HCT116 (cell line): Measurements from ENCODE around the gene BMP7. TPM values are rescaled to one million over a fixed set of nuclear protein-coding genes. Genes with fewer than 3 reads are reported as not detected.

Experiments used
- ATAC-seq: fragments of 200-7000 bp; cut with Tn5 transposase; 2 replicates; pipeline ENCODE4 v1.9.1; 2020; ENCODE audit warnings: mild to moderate bottlenecking, moderate library complexity
- BruUV-seq: library from RNA; stranded (reverse); fragments of 400-500 nt; replicated peaks from 2 replicates; lab custom pipeline; 2021; lab: Mats Ljungman, UMichigan
- CTCF ChIA-PET: fragments of 300-600 bp; sonication (Branson Sonifier 250); formaldehyde crosslinking; loops from one replicate; lab custom pipeline; 2021; ENCODE audit warnings: antibody characterized with exemption; lab: Charles Lee
- POLR2A ChIA-PET: fragments of 300-600, 350-600 bp; sonication (Branson Sonifier 250); formaldehyde crosslinking; loops from one replicate; lab custom pipeline; 2021; ENCODE audit warnings: antibody characterized with exemption; lab: Charles Lee
- RAD21 ChIA-PET, 2 experiments: fragments of 300-600 bp; sonication (Branson Sonifier 250); formaldehyde crosslinking; loops; one replicate each; lab custom pipeline; 2023; ENCODE audit warnings: low total read pairs in 2 of 2; ENCODE audit not compliant: uncharacterized antibody in 2 of 2, unreplicated experiment in 2 of 2, low non-redundant PET in 1 of 2; lab: Charles Lee
- DNase-seq: peaks from one replicate; pipeline ENCODE4 v3.0.0-alpha.2; 2010; ENCODE audit warnings: low read depth, low spot score
- H2AFZ ChIP-seq: fragments of 200-600 bp; shearing (Covaris generic), sonication (generic); 2 replicates; pipeline ENCODE4 v1.6.1; 2017; ENCODE audit warnings: low read depth, mixed run types, mixed read lengths, antibody characterized with exemption, low read length; ENCODE audit not compliant: poor library complexity, severe bottlenecking
- H3K27ac ChIP-seq: 2 replicates; pipeline ENCODE4 v1.5.1; 2012; ENCODE audit warnings: low read depth, low read length
- H3K27me3 ChIP-seq: fragments of 200-600 bp; sonication (generic); 2 replicates; pipeline ENCODE4 v1.6.1; 2016; ENCODE audit warnings: mixed run types, low read length, mixed read lengths; ENCODE audit not compliant: insufficient read depth
- H3K36me3 ChIP-seq, 2 experiments: fragments of 200-500 bp in 1 of 2; fragments of 200-600 bp in 1 of 2; sonication (Bioruptor generic) in 1 of 2; sonication (generic) in 1 of 2; 2 replicates each; pipeline versions ENCODE4 v1.5.1 to v1.6.1; 2014 to 2016; ENCODE audit warnings: low read length in 2 of 2, inconsistent platforms in 1 of 2, mixed read lengths in 1 of 2, mixed run types in 1 of 2; ENCODE audit not compliant: insufficient read depth in 2 of 2, control insufficient read depth in 1 of 2
- H3K4me1 ChIP-seq, 2 experiments: fragments of 200-600 bp in 1 of 2; sonication (generic) in 1 of 2; 2 replicates each; pipeline versions ENCODE4 v1.5.1 to v1.6.1; 2012 to 2017; ENCODE audit warnings: low read length in 2 of 2, inconsistent platforms in 1 of 2, mild to moderate bottlenecking in 1 of 2, mixed read lengths in 1 of 2, mixed run types in 1 of 2, moderate library complexity in 1 of 2; ENCODE audit not compliant: insufficient read depth in 2 of 2, control insufficient read depth in 1 of 2
- H3K4me2 ChIP-seq: fragments of 200-600 bp; sonication (generic); 2 replicates; pipeline ENCODE4 v1.6.1; 2017; ENCODE audit warnings: mixed run types, low read length, mixed read lengths
- H3K4me3 ChIP-seq, 2 experiments: fragments of 200-600 bp in 1 of 2; sonication (generic) in 1 of 2; replicated peaks in 1 of 2; 2 replicates each; pipeline ENCODE4 v1.5.1; 2011 to 2016; ENCODE audit warnings: low read length in 2 of 2, control low read depth in 1 of 2, low read depth in 1 of 2, mild to moderate bottlenecking in 1 of 2, mixed read lengths in 1 of 2, mixed run types in 1 of 2
- H3K79me2 ChIP-seq: fragments of 200-600 bp; sonication (generic); 2 replicates; pipeline ENCODE4 v1.6.1; 2017; ENCODE audit warnings: mild to moderate bottlenecking, mixed run types, low read length, moderate library complexity, mixed read lengths; ENCODE audit not compliant: insufficient read depth
- H3K9ac ChIP-seq: fragments of 200-600 bp; sonication (generic); 2 replicates; pipeline ENCODE4 v1.6.1; 2016; ENCODE audit warnings: low read length, mixed read lengths
- H3K9me2 ChIP-seq: fragments of 200-600 bp; sonication (generic), shearing (Covaris generic); 2 replicates; pipeline ENCODE4 v1.6.1; 2017; ENCODE audit warnings: mixed run types, mild to moderate bottlenecking, moderate library complexity; ENCODE audit not compliant: insufficient read depth
- H3K9me3 ChIP-seq, 2 experiments: fragments of 200-500 bp in 1 of 2; fragments of 200-600 bp in 1 of 2; sonication (Bioruptor generic) in 1 of 2; sonication (generic) in 1 of 2; 2 replicates each; pipeline ENCODE4 v1.6.1; 2014 to 2017; ENCODE audit warnings: low read length in 2 of 2, mixed read lengths in 2 of 2, inconsistent platforms in 1 of 2, low read depth in 1 of 2, mild to moderate bottlenecking in 1 of 2, mixed run types in 1 of 2, moderate library complexity in 1 of 2; ENCODE audit not compliant: control insufficient read depth in 1 of 2, insufficient read depth in 1 of 2
- H4K20me1 ChIP-seq: fragments of 200-600 bp; sonication (generic), shearing (Covaris generic); 2 replicates; pipeline ENCODE4 v1.6.1; 2017; ENCODE audit warnings: mixed run types, mild to moderate bottlenecking, moderate library complexity; ENCODE audit not compliant: insufficient read depth
- EZH2phosphoT487 ChIP-seq: fragments of 200-600 bp; IDR thresholded peaks from 2 replicates; pipeline ENCODE4 v1.6.1; 2018; ENCODE audit warnings: antibody characterized with exemption, borderline replicate concordance
- JUND ChIP-seq: IDR thresholded peaks from 2 replicates; pipeline ENCODE4 v1.6.1; 2012
- RAD21 ChIP-seq: IDR thresholded peaks from 2 replicates; pipeline ENCODE4 v1.6.1; 2012; ENCODE audit warnings: low read depth, mild to moderate bottlenecking
- SIN3A ChIP-seq: IDR thresholded peaks from 2 replicates; pipeline ENCODE4 v1.6.1; 2012; ENCODE audit warnings: low read depth
- SP1 ChIP-seq: IDR thresholded peaks from 2 replicates; pipeline ENCODE4 v1.6.1; 2012; ENCODE audit warnings: low read depth
- SRF ChIP-seq: IDR thresholded peaks from 2 replicates; pipeline ENCODE4 v1.6.1; 2012; ENCODE audit warnings: low read depth
- ZFX ChIP-seq: fragments of 450-650 bp; IDR thresholded peaks from 2 replicates; pipeline ENCODE4 v1.6.1; 2017
- intact Hi-C: fragments of 100-400 bp; cut with micrococcal nuclease; formaldehyde crosslinking; loops from 2 replicates; pipeline ENCODE4 v1.10.0; 2022
- total RNA-seq: library from RNA; stranded (reverse); gene quantifications from one replicate; pipeline ENCODE4 v1.2.1, GENCODE V29; 2021; ENCODE audit not compliant: unreplicated experiment
- TF ChIP-seq, protein P1 (sequence below), 3 experiments: fragments of 200-600 bp in 1 of 3; sonication (generic) in 1 of 3; IDR thresholded peaks in 2 of 3; conservative IDR thresholded peaks in 1 of 3; 2 replicates each; pipeline ENCODE4 v1.5.1; 2012 to 2017; ENCODE audit warnings: low read depth in 2 of 3, low read length in 2 of 3, antibody characterized with exemption in 1 of 3, borderline replicate concordance in 1 of 3, control low read depth in 1 of 3, mild to moderate bottlenecking in 1 of 3, mixed read lengths in 1 of 3, mixed run types in 1 of 3, moderate library complexity in 1 of 3; ENCODE audit not compliant: insufficient read depth in 1 of 3

Gene BMP7
- total RNA-seq, 1 experiment from 2014 or later: 7.0 TPM

- no peak for ATAC-seq
- ChIA-PET RAD21 (no interaction called here), POLR2A (no interaction called here), CTCF (no interaction called here)
- DNase-seq: no peak
- Histone ChIP-seq H3K4me1 (no peaks in the 10 kb centered on the region), H3K79me2 (no peaks in the 10 kb centered on the region), H3K27ac (no peak overlapping the region), H3K27me3 (peaks cover 39% of the 10 kb centered on the region), H3K4me2 (no peak overlapping the region), H3K4me3 (no peak overlapping the region), H3K9ac (no peak overlapping the region), H2AFZ (no peak overlapping the region), H3K9me2 (no peaks in the 10 kb centered on the region), H3K9me3 (no peaks in the 10 kb centered on the region), H3K36me3 (no peaks in the 10 kb centered on the region), H4K20me1 (no peaks in the 10 kb centered on the region)
- no peak for TF ChIP-seq EZH2phosphoT487
- TF ChIP-seq SRF: no peak
- no peak for TF ChIP-seq SP1
- no peak for TF ChIP-seq SIN3A
- TF ChIP-seq, protein P1, sequence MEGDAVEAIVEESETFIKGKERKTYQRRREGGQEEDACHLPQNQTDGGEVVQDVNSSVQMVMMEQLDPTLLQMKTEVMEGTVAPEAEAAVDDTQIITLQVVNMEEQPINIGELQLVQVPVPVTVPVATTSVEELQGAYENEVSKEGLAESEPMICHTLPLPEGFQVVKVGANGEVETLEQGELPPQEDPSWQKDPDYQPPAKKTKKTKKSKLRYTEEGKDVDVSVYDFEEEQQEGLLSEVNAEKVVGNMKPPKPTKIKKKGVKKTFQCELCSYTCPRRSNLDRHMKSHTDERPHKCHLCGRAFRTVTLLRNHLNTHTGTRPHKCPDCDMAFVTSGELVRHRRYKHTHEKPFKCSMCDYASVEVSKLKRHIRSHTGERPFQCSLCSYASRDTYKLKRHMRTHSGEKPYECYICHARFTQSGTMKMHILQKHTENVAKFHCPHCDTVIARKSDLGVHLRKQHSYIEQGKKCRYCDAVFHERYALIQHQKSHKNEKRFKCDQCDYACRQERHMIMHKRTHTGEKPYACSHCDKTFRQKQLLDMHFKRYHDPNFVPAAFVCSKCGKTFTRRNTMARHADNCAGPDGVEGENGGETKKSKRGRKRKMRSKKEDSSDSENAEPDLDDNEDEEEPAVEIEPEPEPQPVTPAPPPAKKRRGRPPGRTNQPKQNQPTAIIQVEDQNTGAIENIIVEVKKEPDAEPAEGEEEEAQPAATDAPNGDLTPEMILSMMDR (IDR thresholded peaks at IDR 0.05 in 2 of 3, conservative IDR thresholded peaks at IDR 0.05 in 1 of 3; ENCODE audit: borderline replicate concordance in 1 of 3, insufficient read depth in 1 of 3, low read depth in 2 of 3, low read length in 2 of 3): no peak
- intact Hi-C loops: no loop called here
- BruUV-seq: no TSS peak
Measured at GRCh38 chr20:57283860-57284259, 17.4 kb upstream of the BMP7 start.

DNA sequence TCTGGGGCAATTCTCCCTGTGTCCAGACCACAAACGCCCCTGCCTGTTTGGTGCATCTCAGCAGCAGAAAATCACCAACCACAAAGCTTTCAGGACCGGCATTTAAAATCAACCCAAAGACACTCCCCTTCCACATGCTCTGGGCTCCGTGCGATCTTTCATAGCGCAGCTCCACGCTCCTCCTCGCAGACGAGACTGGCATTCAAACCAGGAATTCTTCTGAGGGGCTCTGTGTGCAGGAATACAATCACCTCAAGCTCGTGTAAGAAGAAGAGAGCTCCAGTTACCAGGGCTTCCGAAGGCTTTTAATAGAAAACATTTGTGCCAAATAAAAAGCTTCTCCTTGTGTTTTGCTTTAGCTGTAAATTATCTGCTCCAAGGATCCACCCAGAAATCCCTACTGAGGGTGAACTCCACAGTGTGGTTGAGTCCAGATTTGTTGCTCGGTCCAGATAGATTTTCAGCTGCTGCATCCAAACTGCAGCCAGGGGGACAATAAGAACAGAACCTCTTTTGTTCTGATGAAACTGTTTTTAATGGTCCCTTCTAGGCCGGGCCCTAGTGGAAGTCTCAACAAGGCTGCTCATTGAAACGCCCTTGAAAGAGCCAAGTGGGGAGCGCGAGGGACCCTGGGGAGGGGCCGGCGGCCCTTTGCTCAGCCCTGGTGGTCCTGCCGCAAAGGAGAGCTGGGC lies 16.4 kb upstream of the BMP7 start:
- no peaks in the 10 kb centered on the region for H3K9me2 ChIP-seq
- RAD21 ChIA-PET: no interaction called here
- no peak overlapping the region for H2AFZ ChIP-seq
- H4K20me1 ChIP-seq: no peaks in the 10 kb centered on the region
- peaks cover 30% of the 10 kb centered on the region for H3K27me3 ChIP-seq
- H3K27ac ChIP-seq: no peak overlapping the region
- H3K4me3 ChIP-seq: no peak overlapping the region
- ATAC-seq (no peak), DNase-seq (no peak)
- no peaks in the 10 kb centered on the region for H3K79me2 ChIP-seq
- no TSS peak for BruUV-seq
- no peak overlapping the region for H3K9ac ChIP-seq
- H3K4me2 ChIP-seq: no peak overlapping the region
- H3K9me3 ChIP-seq: no peaks in the 10 kb centered on the region
- no peak for TF ChIP-seq JUND
- no peak for TF ChIP-seq ZFX
- no peak for TF ChIP-seq RAD21
- POLR2A ChIA-PET: no interaction called here
- H3K36me3 ChIP-seq: no peaks in the 10 kb centered on the region
- no peaks in the 10 kb centered on the region for H3K4me1 ChIP-seq
- CTCF ChIA-PET: no interaction called here
- intact Hi-C loops: no loop called here
